Vagina (tissue), 2 donors: ENCODE measurements around the gene ECE1.
"Not testable (repeated sequence)": the region's sequence is repeated elsewhere in the genome, so short reads cannot be mapped to it uniquely, and the experiment has no call there.

Source experiments
- CTCF ChIP-seq, 3 experiments: fragments of 450-650 bp in 2 of 3; fragments of 200-600 bp in 1 of 3; sonication (generic) in 1 of 3; IDR thresholded peaks; one replicate each; pipeline ENCODE4 v1.5.1; 2017 to 2019; ENCODE audit warnings: antibody characterized with exemption in 3 of 3, mild to moderate bottlenecking in 2 of 3, moderate library complexity in 2 of 3
- POLR2A ChIP-seq, 2 donors: fragments of 450-650 bp; IDR thresholded peaks; one replicate each; pipeline ENCODE4 v1.6.1; 2017; ENCODE audit warnings: antibody characterized with exemption in 2 of 2, mild to moderate bottlenecking in 2 of 2, moderate library complexity in 2 of 2
- POLR2AphosphoS5 ChIP-seq, 2 donors: sonication (generic); formaldehyde crosslinking; IDR thresholded peaks; one replicate each; pipeline ENCODE4 v1.9.0; 2017; ENCODE audit warnings: antibody characterized with exemption in 2 of 2, mild to moderate bottlenecking in 2 of 2, low read depth in 1 of 2; ENCODE audit not compliant: insufficient read depth in 1 of 2

- not testable (repeated sequence) for TF ChIP-seq POLR2AphosphoS5 (IDR thresholded peaks at IDR 0.05; ENCODE audit: insufficient read depth in 1 of 2, low read depth in 1 of 2); CTCF (IDR thresholded peaks at IDR 0.05); POLR2A (IDR thresholded peaks at IDR 0.05)
Measured at GRCh38 chr1:21208137-21208700, 82.0 kb downstream of the ECE1 start.
